Bronchial epithelial cell (primary cell): ENCODE results near the gene TMEM140. TPM values are rescaled to one million over a fixed set of nuclear protein-coding genes. Genes with fewer than 3 reads are reported as not detected.

Source experiments
- DNase-seq: peaks from one replicate; pipeline ENCODE4 v3.0.0-alpha.2; 2010; ENCODE audit warnings: low read depth
- FAIRE-seq: peaks from 2 replicates; lab custom pipeline; 2011; peaks lifted over from hg19 to GRCh38; lab: Jason Lieb, UNC
- H3K27me3 ChIP-seq: 2 replicates; pipeline ENCODE4 v1.5.1; 2011; ENCODE audit warnings: low read length; ENCODE audit not compliant: control insufficient read depth, insufficient read depth
- H3K36me3 ChIP-seq: 2 replicates; pipeline ENCODE4 v1.5.1; 2011; ENCODE audit warnings: low read length; ENCODE audit not compliant: control insufficient read depth, insufficient read depth
- H3K4me3 ChIP-seq: 2 replicates; pipeline ENCODE4 v1.5.1; 2011; ENCODE audit warnings: mild to moderate bottlenecking, low read depth, low read length, control low read depth
- CTCF ChIP-seq: IDR thresholded peaks from 2 replicates; pipeline ENCODE4 v1.5.1; 2011; ENCODE audit warnings: mild to moderate bottlenecking, moderate library complexity, low read length, control low read depth, inconsistent platforms; ENCODE audit not compliant: insufficient read depth, severe bottlenecking
- total RNA-seq: library from RNA; depleted of rRNA; stranded (reverse); fragments of >200 nt; gene quantifications from 2 replicates; pipeline ENCODE4 v1.2.1, GENCODE V29; 2014

TMEM140 gene
- total RNA-seq, 1 donor from 2014 or later, result 0.53 TPM

- Histone ChIP-seq H3K27me3 (no peaks in the 10 kb centered on the region), H3K4me3 (no peak overlapping the region), H3K36me3 (no peaks in the 10 kb centered on the region)
- FAIRE-seq, result no peak
- no peak for TF ChIP-seq CTCF
- peak; percentile 94 for DNase-seq
Observed at GRCh38 chr7:135213831-135214230, 66.0 kb downstream of the TMEM140 start.

GRCh38 chr7:135215180-135215579 is 67.3 kb downstream of the TMEM140 start:
- DNase-seq (no peak), FAIRE-seq (no peak)
- Histone ChIP-seq H3K4me3 (no peak overlapping the region), H3K36me3 (no peaks in the 10 kb centered on the region), H3K27me3 (no peaks in the 10 kb centered on the region)
- TF ChIP-seq CTCF, result no peak

GRCh38 chr7:135215698-135216097 is 67.8 kb downstream of the TMEM140 start:
- DNase-seq (peak; percentile 46), FAIRE-seq (no peak)
- no peak for TF ChIP-seq CTCF

More at GRCh38 chr7:135215698-135216097, 67.8 kb downstream of the TMEM140 start:
- Histone ChIP-seq H3K4me3 (no peak overlapping the region), H3K27me3 (no peaks in the 10 kb centered on the region), H3K36me3 (no peaks in the 10 kb centered on the region)

Other genes with a start within 250 kb of the TMEM140 start
- 1.8 and 2.7 TPM in 2 replicates for gene AGBL3, start 161.6 kb upstream of the TMEM140 start, total RNA-seq
- 51.9 and 68.0 TPM in 2 replicates for gene CYREN, start 22.6 kb downstream of the TMEM140 start, total RNA-seq
- gene WDR91, start 63.5 kb downstream of the TMEM140 start, total RNA-seq, result 4.7 and 6.9 TPM in 2 replicates
- not detected in 2 replicates for gene STRA8, start 85.8 kb downstream of the TMEM140 start, total RNA-seq